Naive B cell (primary cell): ENCODE results near the gene KIF6. TPM values are rescaled to one million over a fixed set of nuclear protein-coding genes. Genes with fewer than 3 reads are reported as not detected.

Experiments
- ATAC-seq, 2 donors: fragments of 150-1000 bp; cut with Tn5 transposase; 2 replicates each; pipeline ENCODE4 v1.10.0; 2021; ENCODE audit warnings: low read depth in 2 of 2, mild to moderate bottlenecking in 2 of 2, moderate library complexity in 2 of 2
- DNase-seq: peaks from one replicate; pipeline ENCODE4 v3.0.0; 2022
- H3K27ac Mint-ChIP-seq, 6 donors: one replicate each; pipeline ENCODE4 v1.8.0; 2020 to 2022; ENCODE audit warnings: mild to moderate bottlenecking in 6 of 6, mixed read lengths in 6 of 6, moderate library complexity in 5 of 6, inconsistent platforms in 2 of 6
- H3K27me3 Mint-ChIP-seq, 3 donors: one replicate each; pipeline ENCODE4 v1.8.0; 2021 to 2022; ENCODE audit warnings: mixed read lengths in 3 of 3, mild to moderate bottlenecking in 1 of 3
- H3K36me3 Mint-ChIP-seq, 2 donors: one replicate each; pipeline ENCODE4 v1.8.0; 2020 to 2022; ENCODE audit warnings: mixed read lengths in 2 of 2, inconsistent platforms in 1 of 2, mild to moderate bottlenecking in 1 of 2
- H3K4me1 Mint-ChIP-seq, 3 donors: one replicate each; pipeline ENCODE4 v1.8.0; 2020 to 2022; ENCODE audit warnings: mixed read lengths in 3 of 3, inconsistent platforms in 1 of 3, mild to moderate bottlenecking in 1 of 3, moderate library complexity in 1 of 3
- H3K4me3 Mint-ChIP-seq, 8 donors: one replicate each; pipeline ENCODE4 v1.8.0; 2020 to 2022; ENCODE audit warnings: mild to moderate bottlenecking in 8 of 8, mixed read lengths in 8 of 8, moderate library complexity in 8 of 8, inconsistent platforms in 2 of 8
- H3K9me3 Mint-ChIP-seq, 7 donors: one replicate each; pipeline ENCODE4 v1.8.0; 2020 to 2022; ENCODE audit warnings: mixed read lengths in 7 of 7, mild to moderate bottlenecking in 5 of 7, inconsistent platforms in 2 of 7, moderate library complexity in 1 of 7
- polyA plus RNA-seq, 6 donors: library from polyadenylated mRNA; unstranded; fragments of 300-500 nt; fragmentation: Illumina TruSeq; gene quantifications; one replicate each; pipeline ENCODE4 v1.2.3, GENCODE V29; 2021; ENCODE audit warnings: low read depth in 6 of 6

The KIF6 gene
- polyA plus RNA-seq, 6 donors from 2014 or later: 0.16 to 0.19 TPM; not detected in 4

GRCh38 chr6:39669207-39669972 is 55.8 kb downstream of the KIF6 start:
- H3K27ac Mint-ChIP-seq: no peak overlapping the region
- H3K36me3 Mint-ChIP-seq: no peaks in the 10 kb centered on the region
- peaks cover 0 to 16% (median 7%) of the 10 kb centered on the region in 7 donors for H3K9me3 Mint-ChIP-seq
- DNase-seq: no peak
- no peak overlapping the region for H3K4me3 Mint-ChIP-seq
- ATAC-seq: no peak
- H3K4me1 Mint-ChIP-seq: no peaks in the 10 kb centered on the region
- H3K27me3 Mint-ChIP-seq: peaks cover 16 to 30% (median 17%) of the 10 kb centered on the region in 3 donors

GRCh38 chr6:39666706-39667489 is 58.3 kb downstream of the KIF6 start:
- Mint-ChIP-seq H3K9me3 (peaks cover 0 to 5% (median 0%) of the 10 kb centered on the region in 7 donors), H3K27ac (no peak overlapping the region), H3K4me1 (no peaks in the 10 kb centered on the region), H3K27me3 (peaks cover 18 to 33% (median 31%) of the 10 kb centered on the region in 3 donors), H3K36me3 (no peaks in the 10 kb centered on the region), H3K4me3 (no peak overlapping the region)
- ATAC-seq (no peak), DNase-seq (no peak)

GRCh38 chr6:39665861-39666260 is 59.3 kb downstream of the KIF6 start:
- DNase-seq: no peak
- H3K27ac Mint-ChIP-seq: no peak overlapping the region
- no peaks in the 10 kb centered on the region for H3K36me3 Mint-ChIP-seq
- peaks cover 0 to 2% (median 0%) of the 10 kb centered on the region in 7 donors for H3K9me3 Mint-ChIP-seq
- no peak overlapping the region for H3K4me3 Mint-ChIP-seq
- H3K4me1 Mint-ChIP-seq: no peaks in the 10 kb centered on the region
- peaks cover 26 to 37% (median 32%) of the 10 kb centered on the region in 3 donors for H3K27me3 Mint-ChIP-seq
- no peak for ATAC-seq

- H3K4me1 Mint-ChIP-seq: no peaks in the 10 kb centered on the region
- H3K27me3 Mint-ChIP-seq: peaks cover 26 to 33% (median 26%) of the 10 kb centered on the region in 3 donors
- H3K4me3 Mint-ChIP-seq: no peak overlapping the region
- no peak overlapping the region for H3K27ac Mint-ChIP-seq
- H3K36me3 Mint-ChIP-seq: no peaks in the 10 kb centered on the region
- no peak for DNase-seq
- ATAC-seq: no peak
- peaks cover 0 to 8% (median 2%) of the 10 kb centered on the region in 7 donors for H3K9me3 Mint-ChIP-seq
Measured at GRCh38 chr6:39664173-39664572, 61.0 kb downstream of the KIF6 start.

- no peak overlapping the region for H3K27ac Mint-ChIP-seq
- peaks cover 0 to 8% (median 2%) of the 10 kb centered on the region in 7 donors for H3K9me3 Mint-ChIP-seq
- no peak overlapping the region for H3K4me3 Mint-ChIP-seq
- H3K4me1 Mint-ChIP-seq: no peaks in the 10 kb centered on the region
- H3K27me3 Mint-ChIP-seq: peaks cover 8 to 24% (median 18%) of the 10 kb centered on the region in 3 donors
- ATAC-seq (no peak), DNase-seq (no peak)
- H3K36me3 Mint-ChIP-seq: no peaks in the 10 kb centered on the region
Measured at GRCh38 chr6:39657355-39658135, 67.7 kb downstream of the KIF6 start.

GRCh38 chr6:39654121-39654520 is 71.1 kb downstream of the KIF6 start:
- Mint-ChIP-seq H3K9me3 (peaks cover 0 to 3% (median 0%) of the 10 kb centered on the region in 7 donors), H3K27ac (no peak overlapping the region), H3K4me1 (no peaks in the 10 kb centered on the region), H3K4me3 (no peak overlapping the region), H3K27me3 (peaks cover 9 to 28% (median 18%) of the 10 kb centered on the region in 3 donors), H3K36me3 (no peaks in the 10 kb centered on the region)
- ATAC-seq (no peak), DNase-seq (no peak)

GRCh38 chr6:39653612-39654011 is 71.6 kb downstream of the KIF6 start:
- Mint-ChIP-seq H3K36me3 (no peaks in the 10 kb centered on the region), H3K27me3 (peaks cover 9 to 28% (median 18%) of the 10 kb centered on the region in 3 donors), H3K9me3 (no peaks in the 10 kb centered on the region), H3K4me3 (no peak overlapping the region), H3K27ac (no peak overlapping the region), H3K4me1 (no peaks in the 10 kb centered on the region)
- ATAC-seq: no peak
- DNase-seq: no peak

GRCh38 chr6:39649996-39650395 is 75.2 kb downstream of the KIF6 start:
- Mint-ChIP-seq H3K4me3 (no peak overlapping the region), H3K9me3 (peaks cover 0 to 2% (median 0%) of the 10 kb centered on the region in 7 donors)

GRCh38 chr6:39646751-39647420 is 78.3 kb downstream of the KIF6 start:
- Mint-ChIP-seq H3K36me3 (no peaks in the 10 kb centered on the region), H3K4me1 (no peaks in the 10 kb centered on the region)
- no peak for ATAC-seq

More at GRCh38 chr6:39649996-39650395, 75.2 kb downstream of the KIF6 start:
- H3K27ac Mint-ChIP-seq: no peak overlapping the region
- no peaks in the 10 kb centered on the region for H3K4me1 Mint-ChIP-seq
- peaks cover 9 to 20% (median 11%) of the 10 kb centered on the region in 3 donors for H3K27me3 Mint-ChIP-seq
- no peaks in the 10 kb centered on the region for H3K36me3 Mint-ChIP-seq
- ATAC-seq (no peak), DNase-seq (no peak)

GRCh38 chr6:39642270-39642669 is 82.9 kb downstream of the KIF6 start:
- Mint-ChIP-seq H3K27ac (no peak overlapping the region), H3K9me3 (peaks cover 0 to 2% (median 0%) of the 10 kb centered on the region in 7 donors), H3K27me3 (peaks cover 5 to 25% (median 12%) of the 10 kb centered on the region in 3 donors), H3K36me3 (no peaks in the 10 kb centered on the region), H3K4me1 (no peaks in the 10 kb centered on the region), H3K4me3 (no peak overlapping the region)
- no peak for ATAC-seq
- DNase-seq: no peak

More at GRCh38 chr6:39646751-39647420, 78.3 kb downstream of the KIF6 start:
- Mint-ChIP-seq H3K27ac (no peak overlapping the region), H3K4me3 (no peak overlapping the region), H3K27me3 (peaks cover 8 to 18% (median 9%) of the 10 kb centered on the region in 3 donors), H3K9me3 (peaks cover 0 to 2% (median 0%) of the 10 kb centered on the region in 7 donors)
- DNase-seq: no peak

- ATAC-seq: no peak
- DNase-seq: no peak
- H3K4me3 Mint-ChIP-seq: no peak overlapping the region
- peaks cover 21 to 33% (median 26%) of the 10 kb centered on the region in 3 donors for H3K27me3 Mint-ChIP-seq
- H3K36me3 Mint-ChIP-seq: no peaks in the 10 kb centered on the region
- H3K4me1 Mint-ChIP-seq: no peaks in the 10 kb centered on the region
- no peak overlapping the region for H3K27ac Mint-ChIP-seq
- H3K9me3 Mint-ChIP-seq: no peaks in the 10 kb centered on the region
Measured at GRCh38 chr6:39638126-39638822, 86.9 kb downstream of the KIF6 start.

- H3K27me3 Mint-ChIP-seq: peaks cover 8 to 22% (median 14%) of the 10 kb centered on the region in 3 donors
- no peak for ATAC-seq
- H3K9me3 Mint-ChIP-seq: peaks cover 0 to 3% (median 0%) of the 10 kb centered on the region in 7 donors
- H3K4me1 Mint-ChIP-seq: no peaks in the 10 kb centered on the region
- no peak for DNase-seq
- no peak overlapping the region for H3K4me3 Mint-ChIP-seq
- no peak overlapping the region for H3K27ac Mint-ChIP-seq
- H3K36me3 Mint-ChIP-seq: no peaks in the 10 kb centered on the region
Measured at GRCh38 chr6:39634646-39635341, 90.4 kb downstream of the KIF6 start.
